NT2/D1 (cell line): Measurements from ENCODE around the gene CACNA2D4.

Experiments
- YY1 ChIP-seq: IDR thresholded peaks from 2 replicates; pipeline ENCODE4 v1.6.1; 2011; ENCODE audit not compliant: insufficient read length, insufficient read depth
- ZNF274 ChIP-seq: IDR thresholded peaks from 2 replicates; pipeline ENCODE4 v1.6.1; 2011; ENCODE audit warnings: mild to moderate bottlenecking, low read depth, low read length

DNA sequence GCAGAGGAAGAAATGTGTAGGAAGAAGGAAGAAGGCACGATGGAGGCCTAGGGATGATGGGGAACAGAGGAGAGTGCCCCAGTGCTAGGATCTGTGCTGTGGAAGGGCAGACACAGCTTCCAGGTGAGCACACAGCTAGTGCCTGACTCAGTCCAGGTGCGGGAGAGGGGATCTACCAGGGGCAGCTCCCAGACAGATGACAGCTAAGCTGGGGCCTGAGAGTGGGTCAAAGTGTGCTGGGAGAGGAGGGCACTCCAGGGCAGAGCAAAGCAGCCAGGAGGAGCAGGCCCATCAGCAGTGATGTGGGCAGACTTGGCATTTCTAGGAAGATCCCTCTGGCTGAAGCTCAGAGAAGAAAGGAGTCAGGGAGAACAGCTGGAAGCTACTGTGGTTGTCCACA lies 61.4 kb downstream of the CACNA2D4 start:
- no peak for TF ChIP-seq YY1
- no peak for TF ChIP-seq ZNF274
